ENCODE results near the gene ATP1B2.
A peak's percentile ranks its signal among the peaks of the same experiment; 100 is the strongest.

The ATP1B2 gene

GRCh38 chr17:7646457-7646856, 4.3 kb upstream of the ATP1B2 start:
- no peak for TF ChIP-seq EP300 (IDR thresholded peaks at IDR 0.05; ENCODE audit: borderline replicate concordance)
- TF ChIP-seq RAD21 (IDR thresholded peaks at IDR 0.05; ENCODE audit: low read depth), result no peak
- TF ChIP-seq, protein P1, sequence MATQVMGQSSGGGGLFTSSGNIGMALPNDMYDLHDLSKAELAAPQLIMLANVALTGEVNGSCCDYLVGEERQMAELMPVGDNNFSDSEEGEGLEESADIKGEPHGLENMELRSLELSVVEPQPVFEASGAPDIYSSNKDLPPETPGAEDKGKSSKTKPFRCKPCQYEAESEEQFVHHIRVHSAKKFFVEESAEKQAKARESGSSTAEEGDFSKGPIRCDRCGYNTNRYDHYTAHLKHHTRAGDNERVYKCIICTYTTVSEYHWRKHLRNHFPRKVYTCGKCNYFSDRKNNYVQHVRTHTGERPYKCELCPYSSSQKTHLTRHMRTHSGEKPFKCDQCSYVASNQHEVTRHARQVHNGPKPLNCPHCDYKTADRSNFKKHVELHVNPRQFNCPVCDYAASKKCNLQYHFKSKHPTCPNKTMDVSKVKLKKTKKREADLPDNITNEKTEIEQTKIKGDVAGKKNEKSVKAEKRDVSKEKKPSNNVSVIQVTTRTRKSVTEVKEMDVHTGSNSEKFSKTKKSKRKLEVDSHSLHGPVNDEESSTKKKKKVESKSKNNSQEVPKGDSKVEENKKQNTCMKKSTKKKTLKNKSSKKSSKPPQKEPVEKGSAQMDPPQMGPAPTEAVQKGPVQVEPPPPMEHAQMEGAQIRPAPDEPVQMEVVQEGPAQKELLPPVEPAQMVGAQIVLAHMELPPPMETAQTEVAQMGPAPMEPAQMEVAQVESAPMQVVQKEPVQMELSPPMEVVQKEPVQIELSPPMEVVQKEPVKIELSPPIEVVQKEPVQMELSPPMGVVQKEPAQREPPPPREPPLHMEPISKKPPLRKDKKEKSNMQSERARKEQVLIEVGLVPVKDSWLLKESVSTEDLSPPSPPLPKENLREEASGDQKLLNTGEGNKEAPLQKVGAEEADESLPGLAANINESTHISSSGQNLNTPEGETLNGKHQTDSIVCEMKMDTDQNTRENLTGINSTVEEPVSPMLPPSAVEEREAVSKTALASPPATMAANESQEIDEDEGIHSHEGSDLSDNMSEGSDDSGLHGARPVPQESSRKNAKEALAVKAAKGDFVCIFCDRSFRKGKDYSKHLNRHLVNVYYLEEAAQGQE (IDR thresholded peaks at IDR 0.05; ENCODE audit: low read depth), result no peak
- TF ChIP-seq MAX (IDR thresholded peaks at IDR 0.05), result no peak
- no peak for TF ChIP-seq TCF12 (IDR thresholded peaks at IDR 0.05; ENCODE audit: low read depth)
- TF ChIP-seq YY1 (IDR thresholded peaks at IDR 0.05; ENCODE audit: low read depth), result no peak
- TF ChIP-seq NFIC (IDR thresholded peaks at IDR 0.05), result no peak
- TF ChIP-seq USF1 (IDR thresholded peaks at IDR 0.05), result no peak
- no peak for TF ChIP-seq FOXM1 (IDR thresholded peaks at IDR 0.05; ENCODE audit: borderline replicate concordance, low read depth)
- no peak for TF ChIP-seq TEAD4 (IDR thresholded peaks at IDR 0.05)
- no peak for TF ChIP-seq ZBTB7A (IDR thresholded peaks at IDR 0.05; ENCODE audit: low read depth)
- TF ChIP-seq EGR1 (IDR thresholded peaks at IDR 0.05), result no peak
- TF ChIP-seq TAF1 (IDR thresholded peaks at IDR 0.05; ENCODE audit: low read depth), result no peak
- TF ChIP-seq CEBPB (IDR thresholded peaks at IDR 0.05), result no peak
- no peak for TF ChIP-seq CREB1 (IDR thresholded peaks at IDR 0.05; ENCODE audit: low read depth)

DNA sequence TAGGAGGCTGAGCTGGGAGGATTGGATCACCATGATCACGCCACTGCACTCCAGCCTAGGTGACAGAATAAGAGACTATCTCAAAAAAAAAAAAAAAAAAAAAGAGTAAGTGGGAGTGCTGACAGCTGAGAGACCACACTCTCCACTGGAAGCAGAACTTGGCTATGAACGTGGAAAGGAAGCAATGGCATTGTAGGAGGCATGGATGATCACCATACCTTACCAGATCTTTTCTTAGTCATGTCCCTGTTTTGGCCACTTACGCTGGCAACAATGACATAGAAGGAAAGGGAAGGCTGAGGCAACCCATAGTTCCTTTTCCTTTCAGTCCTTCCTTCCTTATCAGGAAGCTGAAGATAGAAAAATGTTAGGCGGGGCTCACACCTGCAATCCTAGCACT, 3.7 kb upstream of the ATP1B2 start:
- TF ChIP-seq TCF12 (IDR thresholded peaks at IDR 0.05; ENCODE audit: low read depth), result no peak
- TF ChIP-seq ZBTB7A (IDR thresholded peaks at IDR 0.05; ENCODE audit: low read depth), result no peak
- TF ChIP-seq EP300 (IDR thresholded peaks at IDR 0.05; ENCODE audit: borderline replicate concordance), result no peak

DNA sequence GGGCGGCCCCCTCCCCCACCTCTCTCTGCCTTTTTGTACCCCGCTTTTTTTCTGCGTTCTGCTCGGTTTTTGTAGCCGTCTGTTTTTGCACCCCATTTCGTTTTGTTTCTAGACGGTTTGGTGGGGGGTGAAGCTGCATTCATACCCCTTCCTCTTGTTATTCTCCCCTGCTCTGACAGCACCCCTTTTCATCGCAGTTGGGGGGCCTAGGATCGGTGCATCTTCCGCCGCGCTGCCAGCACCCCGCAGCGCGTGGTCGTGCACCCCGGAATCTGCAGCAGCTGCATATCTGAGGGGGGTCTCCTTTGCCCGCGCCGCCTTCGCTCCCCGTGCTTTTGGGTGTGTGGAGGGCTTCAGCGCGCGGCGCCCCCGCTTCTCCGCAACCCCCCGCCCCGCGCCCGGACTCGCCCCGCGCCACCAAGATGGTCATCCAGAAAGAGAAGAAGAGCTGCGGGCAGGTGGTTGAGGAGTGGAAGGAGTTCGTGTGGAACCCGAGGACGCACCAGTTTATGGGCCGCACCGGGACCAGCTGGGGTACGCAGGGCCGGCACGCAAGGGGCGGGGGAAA, 455 bp downstream of the ATP1B2 start:
- TF ChIP-seq MAX (IDR thresholded peaks at IDR 0.05), result 0 out of 2 replicates have a peak, but pooled peaks have one; percentile 12
- TF ChIP-seq USF1 (IDR thresholded peaks at IDR 0.05), result no peak

GRCh38 chr17:7651665-7652387, 1.1 kb downstream of the ATP1B2 start:
- TF ChIP-seq NFIC (IDR thresholded peaks at IDR 0.05) (no peak), CEBPB (IDR thresholded peaks at IDR 0.05) (no peak), RAD21 (IDR thresholded peaks at IDR 0.05; ENCODE audit: low read depth) (no peak), CREB1 (IDR thresholded peaks at IDR 0.05; ENCODE audit: low read depth) (no peak), TCF12 (IDR thresholded peaks at IDR 0.05; ENCODE audit: low read depth) (no peak), USF1 (IDR thresholded peaks at IDR 0.05) (no peak), ZBTB7A (IDR thresholded peaks at IDR 0.05; ENCODE audit: low read depth) (no peak; the same call in none of the 2 replicates)

DNA sequence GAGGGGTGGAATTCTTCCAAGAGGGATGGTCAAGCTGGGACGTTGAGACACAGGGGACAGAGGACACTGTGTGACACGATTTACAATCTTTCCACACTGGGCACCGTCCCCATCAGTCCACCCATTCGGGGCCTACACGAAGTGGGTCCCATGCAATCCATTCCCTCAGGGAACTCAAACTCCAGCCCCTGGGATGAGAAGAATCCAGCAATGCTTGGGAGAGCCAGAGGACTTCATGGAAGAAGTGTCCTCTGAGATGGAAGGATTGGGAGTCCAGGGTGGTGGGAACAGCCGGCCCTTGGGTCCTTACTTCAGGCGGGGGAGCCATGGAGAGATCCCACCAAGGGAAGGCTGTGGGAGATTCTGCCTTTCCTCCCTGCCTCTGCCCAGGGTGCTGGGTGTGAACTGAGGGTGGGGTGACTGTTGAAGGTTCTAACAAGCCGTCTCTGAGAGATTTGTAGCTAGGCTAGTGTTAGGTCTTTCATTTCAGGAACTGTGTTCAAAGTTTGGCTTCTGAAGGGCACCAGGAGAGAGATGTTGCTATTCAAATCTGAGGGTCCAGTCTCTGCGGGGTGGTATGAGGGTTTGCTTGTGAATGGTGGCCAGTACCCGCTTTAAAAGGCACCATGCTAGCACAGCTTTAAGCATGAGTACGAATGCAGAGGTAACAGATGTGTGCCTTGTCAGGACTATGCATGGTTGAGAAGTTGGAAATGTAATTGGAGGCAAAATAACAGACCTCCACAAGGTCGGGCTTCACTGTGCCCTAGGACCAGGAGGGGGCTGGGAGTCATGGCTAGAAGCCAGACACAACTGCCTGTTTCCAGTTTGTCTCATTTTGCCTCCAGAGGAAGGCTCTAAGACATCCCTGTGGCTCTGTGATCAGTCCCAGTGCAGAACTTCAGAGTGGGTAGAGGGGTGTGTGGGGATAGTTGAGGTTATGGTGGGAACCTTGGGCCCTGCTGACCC, 1.9 kb downstream of the ATP1B2 start:
- TF ChIP-seq YY1 (IDR thresholded peaks at IDR 0.05; ENCODE audit: low read depth) (no peak), CEBPB (IDR thresholded peaks at IDR 0.05) (no peak), CREB1 (IDR thresholded peaks at IDR 0.05; ENCODE audit: low read depth) (no peak), MAX (IDR thresholded peaks at IDR 0.05) (no peak), ZBTB7A (IDR thresholded peaks at IDR 0.05; ENCODE audit: low read depth) (no peak), FOXM1 (IDR thresholded peaks at IDR 0.05; ENCODE audit: borderline replicate concordance, low read depth) (no peak), TAF1 (IDR thresholded peaks at IDR 0.05; ENCODE audit: low read depth) (no peak), EP300 (IDR thresholded peaks at IDR 0.05; ENCODE audit: borderline replicate concordance) (no peak), EGR1 (IDR thresholded peaks at IDR 0.05) (no peak)
- TF ChIP-seq, protein P1 (IDR thresholded peaks at IDR 0.05; ENCODE audit: low read depth), result no peak

All from Ishikawa (cell line).